ENCODE measurements around the gene ALPG. TPM values are rescaled to one million over a fixed set of nuclear protein-coding genes. Genes with fewer than 3 reads are reported as not detected.

Gene ALPG
- total and polyA plus RNA-seq, 9 of the 15 experiments (the other 6 are each of a cell fraction or from before 2014, with no cell fraction given), result not detected

DNA sequence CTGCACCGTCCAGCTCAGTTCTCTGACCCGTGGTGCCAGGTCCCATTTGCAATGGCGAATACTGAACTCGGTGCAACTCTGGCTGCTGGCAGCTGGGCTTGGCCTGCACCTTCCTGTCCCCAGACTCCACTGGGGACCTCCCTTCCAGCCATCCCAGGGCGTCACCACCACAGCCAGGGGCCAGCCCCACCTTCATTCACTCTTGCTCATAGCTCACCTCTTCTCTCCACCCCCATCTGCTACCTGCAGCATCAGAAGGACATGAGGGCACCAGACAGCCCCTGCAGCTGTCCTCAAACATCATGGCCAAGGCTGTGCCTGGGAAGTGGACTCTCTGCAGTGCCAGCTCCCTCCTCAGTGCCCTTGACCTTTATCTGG lies 33.1 kb downstream of the ALPG start (continued):
- no peak for TF ChIP-seq ARID3B (CRISPR knock-in tag; IDR thresholded peaks at IDR 0.05; ENCODE audit: borderline replicate concordance)
- TF ChIP-seq, protein P1, sequence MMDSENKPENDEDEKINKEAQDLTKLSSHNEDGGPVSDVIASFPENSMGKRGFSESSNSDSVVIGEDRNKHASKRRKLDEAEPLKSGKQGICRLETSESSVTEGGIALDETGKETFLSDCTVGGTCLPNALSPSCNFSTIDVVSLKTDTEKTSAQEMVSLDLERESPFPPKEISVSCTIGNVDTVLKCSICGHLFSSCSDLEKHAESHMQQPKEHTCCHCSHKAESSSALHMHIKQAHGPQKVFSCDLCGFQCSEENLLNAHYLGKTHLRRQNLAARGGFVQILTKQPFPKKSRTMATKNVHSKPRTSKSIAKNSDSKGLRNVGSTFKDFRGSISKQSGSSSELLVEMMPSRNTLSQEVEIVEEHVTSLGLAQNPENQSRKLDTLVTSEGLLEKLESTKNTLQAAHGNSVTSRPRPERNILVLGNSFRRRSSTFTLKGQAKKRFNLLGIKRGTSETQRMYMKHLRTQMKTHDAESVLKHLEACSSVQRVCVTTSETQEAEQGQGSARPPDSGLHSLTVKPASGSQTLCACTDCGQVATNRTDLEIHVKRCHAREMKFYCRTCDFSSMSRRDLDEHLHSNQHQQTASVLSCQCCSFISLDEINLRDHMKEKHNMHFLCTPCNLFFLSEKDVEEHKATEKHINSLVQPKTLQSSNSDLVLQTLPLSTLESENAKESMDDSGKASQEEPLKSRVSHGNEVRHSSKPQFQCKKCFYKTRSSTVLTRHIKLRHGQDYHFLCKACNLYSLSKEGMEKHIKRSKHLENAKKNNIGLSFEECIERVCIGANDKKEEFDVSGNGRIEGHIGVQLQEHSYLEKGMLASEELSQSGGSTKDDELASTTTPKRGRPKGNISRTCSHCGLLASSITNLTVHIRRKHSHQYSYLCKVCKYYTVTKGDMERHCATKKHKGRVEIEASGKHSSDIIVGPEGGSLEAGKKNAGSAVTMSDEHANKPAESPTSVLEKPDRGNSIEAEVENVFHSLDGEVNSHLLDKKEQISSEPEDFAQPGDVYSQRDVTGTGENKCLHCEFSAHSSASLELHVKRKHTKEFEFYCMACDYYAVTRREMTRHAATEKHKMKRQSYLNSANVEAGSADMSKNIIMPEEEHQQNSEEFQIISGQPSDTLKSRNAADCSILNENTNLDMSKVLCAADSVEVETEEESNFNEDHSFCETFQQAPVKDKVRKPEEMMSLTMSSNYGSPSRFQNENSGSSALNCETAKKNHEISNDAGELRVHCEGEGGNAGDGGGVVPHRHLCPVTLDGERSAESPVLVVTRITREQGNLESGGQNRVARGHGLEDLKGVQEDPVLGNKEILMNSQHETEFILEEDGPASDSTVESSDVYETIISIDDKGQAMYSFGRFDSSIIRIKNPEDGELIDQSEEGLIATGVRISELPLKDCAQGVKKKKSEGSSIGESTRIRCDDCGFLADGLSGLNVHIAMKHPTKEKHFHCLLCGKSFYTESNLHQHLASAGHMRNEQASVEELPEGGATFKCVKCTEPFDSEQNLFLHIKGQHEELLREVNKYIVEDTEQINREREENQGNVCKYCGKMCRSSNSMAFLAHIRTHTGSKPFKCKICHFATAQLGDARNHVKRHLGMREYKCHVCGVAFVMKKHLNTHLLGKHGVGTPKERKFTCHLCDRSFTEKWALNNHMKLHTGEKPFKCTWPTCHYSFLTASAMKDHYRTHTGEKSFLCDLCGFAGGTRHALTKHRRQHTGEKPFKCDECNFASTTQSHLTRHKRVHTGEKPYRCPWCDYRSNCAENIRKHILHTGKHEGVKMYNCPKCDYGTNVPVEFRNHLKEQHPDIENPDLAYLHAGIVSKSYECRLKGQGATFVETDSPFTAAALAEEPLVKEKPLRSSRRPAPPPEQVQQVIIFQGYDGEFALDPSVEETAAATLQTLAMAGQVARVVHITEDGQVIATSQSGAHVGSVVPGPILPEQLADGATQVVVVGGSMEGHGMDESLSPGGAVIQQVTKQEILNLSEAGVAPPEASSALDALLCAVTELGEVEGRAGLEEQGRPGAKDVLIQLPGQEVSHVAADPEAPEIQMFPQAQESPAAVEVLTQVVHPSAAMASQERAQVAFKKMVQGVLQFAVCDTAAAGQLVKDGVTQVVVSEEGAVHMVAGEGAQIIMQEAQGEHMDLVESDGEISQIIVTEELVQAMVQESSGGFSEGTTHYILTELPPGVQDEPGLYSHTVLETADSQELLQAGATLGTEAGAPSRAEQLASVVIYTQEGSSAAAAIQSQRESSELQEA (IDR thresholded peaks at IDR 0.05; ENCODE audit: low read depth), result no peak
- TF ChIP-seq SREBF2 (CRISPR knock-in tag; IDR thresholded peaks at IDR 0.05), result no peak
- TF ChIP-seq ZFPM2 (CRISPR knock-in tag; IDR thresholded peaks at IDR 0.05), result no peak
- no peak for TF ChIP-seq NFE2 (IDR thresholded peaks at IDR 0.05; ENCODE audit: low read depth)
